ENCODE data around the gene PELI1. TPM values are rescaled to one million over a fixed set of nuclear protein-coding genes. Genes with fewer than 3 reads are reported as not detected.
"Not testable (repeated sequence)": the region's sequence is repeated elsewhere in the genome, so short reads cannot be mapped to it uniquely, and the experiment has no call there.

The PELI1 gene
- total RNA-seq, 1 donor from 2014 or later, result 79.5 TPM

- DNase-seq (ENCODE audit: low spot score in 2 of 2) (no peak), FAIRE-seq (no peak)
These were observed 50.9 kb downstream of the PELI1 start for GRCh38 chr2:64093341-64093740.

GRCh38 chr2:64092502-64092901, 51.7 kb downstream of the PELI1 start:
- DNase-seq (ENCODE audit: low spot score in 2 of 2) (no peak), FAIRE-seq (peak; percentile 40)

- FAIRE-seq (no peak), DNase-seq (ENCODE audit: low spot score in 2 of 2) (no peak)
These were observed 54.0 kb downstream of the PELI1 start for GRCh38 chr2:64090264-64090663.

- FAIRE-seq, result no peak
- DNase-seq (ENCODE audit: low spot score in 2 of 2), result no peak
These were observed 57.7 kb downstream of the PELI1 start for GRCh38 chr2:64086347-64087082.

GRCh38 chr2:64085936-64086335, 58.3 kb downstream of the PELI1 start:
- no peak for FAIRE-seq

GRCh38 chr2:64081046-64081445, 63.2 kb downstream of the PELI1 start:
- DNase-seq (ENCODE audit: low spot score in 2 of 2) (no peak), FAIRE-seq (no peak)

More at GRCh38 chr2:64085936-64086335, 58.3 kb downstream of the PELI1 start:
- no peak for DNase-seq (ENCODE audit: low spot score in 2 of 2)

GRCh38 chr2:64080179-64080578, 64.0 kb downstream of the PELI1 start:
- DNase-seq (ENCODE audit: low spot score in 2 of 2) (no peak), FAIRE-seq (no peak)

GRCh38 chr2:64079688-64080087, 64.5 kb downstream of the PELI1 start:
- not testable (repeated sequence) for FAIRE-seq; DNase-seq (ENCODE audit: low spot score in 2 of 2)

GRCh38 chr2:64076828-64077227, 67.4 kb downstream of the PELI1 start:
- FAIRE-seq, result not testable (repeated sequence)

GRCh38 chr2:64074616-64075015, 69.6 kb downstream of the PELI1 start:
- DNase-seq (ENCODE audit: low spot score in 2 of 2); FAIRE-seq: not testable (repeated sequence)

More at GRCh38 chr2:64076828-64077227, 67.4 kb downstream of the PELI1 start:
- DNase-seq (ENCODE audit: low spot score in 2 of 2), result not testable (repeated sequence)

- DNase-seq (ENCODE audit: low spot score in 2 of 2) (no peak), FAIRE-seq (no peak)
These were observed 76.9 kb downstream of the PELI1 start for GRCh38 chr2:64067326-64067725.

GRCh38 chr2:64065516-64065915, 78.7 kb downstream of the PELI1 start:
- FAIRE-seq, result no peak

GRCh38 chr2:64063924-64064331, 80.3 kb downstream of the PELI1 start:
- DNase-seq (ENCODE audit: low spot score in 2 of 2), result no peak
- FAIRE-seq, result no peak

More at GRCh38 chr2:64065516-64065915, 78.7 kb downstream of the PELI1 start:
- DNase-seq (ENCODE audit: low spot score in 2 of 2), result no peak

GRCh38 chr2:64063454-64063853, 80.8 kb downstream of the PELI1 start:
- no peak for DNase-seq (ENCODE audit: low spot score in 2 of 2)
- FAIRE-seq, result no peak

GRCh38 chr2:64062840-64063239, 81.4 kb downstream of the PELI1 start:
- no peak for FAIRE-seq

GRCh38 chr2:64059270-64059669, 85.0 kb downstream of the PELI1 start:
- DNase-seq (ENCODE audit: low spot score in 2 of 2), result no peak
- FAIRE-seq, result no peak

More at GRCh38 chr2:64062840-64063239, 81.4 kb downstream of the PELI1 start:
- no peak for DNase-seq (ENCODE audit: low spot score in 2 of 2)

- FAIRE-seq, result no peak
- DNase-seq (ENCODE audit: low spot score in 2 of 2), result no peak
These were observed 88.2 kb downstream of the PELI1 start for GRCh38 chr2:64056021-64056420.

- FAIRE-seq (no peak), DNase-seq (ENCODE audit: low spot score in 2 of 2) (no peak)
These were observed 89.9 kb downstream of the PELI1 start for GRCh38 chr2:64054161-64054915.

GRCh38 chr2:64052463-64053241, 91.6 kb downstream of the PELI1 start:
- no peak for FAIRE-seq
- DNase-seq (ENCODE audit: low spot score in 2 of 2), result peak in 1 of 2 donors; percentile 20

- DNase-seq (ENCODE audit: low spot score in 2 of 2), result peak; percentile 64
- no peak for FAIRE-seq
These were observed 94.5 kb downstream of the PELI1 start for GRCh38 chr2:64049633-64050220.
